HepG2 (cell line): ENCODE results near the gene STC2. TPM values are rescaled to one million over a fixed set of nuclear protein-coding genes. Genes with fewer than 3 reads are reported as not detected.
A peak's percentile ranks its signal among the peaks of the same experiment; 100 is the strongest.

Source experiments
- HOXA5 ChIP-seq: sonication (generic); formaldehyde crosslinking; IDR thresholded peaks from 2 replicates; pipeline ENCODE4 v1.4.0; 2020; ENCODE audit warnings: missing genetic modification reagents
- JDP2 ChIP-seq: sonication (generic); formaldehyde crosslinking; IDR thresholded peaks from 2 replicates; pipeline ENCODE4 v1.8.1; 2022; ENCODE audit warnings: missing genetic modification reagents, borderline replicate concordance
- KDM1A ChIP-seq: IDR thresholded peaks from 2 replicates; pipeline ENCODE4 v1.6.1; 2016; ENCODE audit warnings: missing compliant biosample characterization
- KDM5A ChIP-seq: fragments of 200-600 bp; sonication (generic); IDR thresholded peaks from 2 replicates; pipeline ENCODE4 v1.7.0; 2018; ENCODE audit warnings: antibody characterized with exemption, mild to moderate bottlenecking, low read length, borderline replicate concordance
- MAFF ChIP-seq: IDR thresholded peaks from 2 replicates; pipeline ENCODE4 v1.6.1; 2011; ENCODE audit warnings: low read depth, low read length, improper control_type of control experiment
- MEIS1 ChIP-seq: sonication (generic); formaldehyde crosslinking; IDR thresholded peaks from 2 replicates; pipeline ENCODE4 v1.9.0; 2021; ENCODE audit warnings: mild to moderate bottlenecking, missing genetic modification reagents, moderate library complexity, borderline replicate concordance
- MZF1 ChIP-seq: sonication (generic); formaldehyde crosslinking; IDR thresholded peaks from 2 replicates; pipeline ENCODE4 v1.8.1; 2023; ENCODE audit warnings: mild to moderate bottlenecking, missing genetic modification reagents, borderline replicate concordance
- NCOA2 ChIP-seq: sonication (generic); formaldehyde crosslinking; IDR thresholded peaks from 2 replicates; pipeline ENCODE4 v1.8.0; 2022; ENCODE audit warnings: inconsistent platforms
- NFKBIZ ChIP-seq: IDR thresholded peaks from 2 replicates; pipeline ENCODE4 v1.6.1; 2018; ENCODE audit warnings: missing genetic modification reagents, missing compliant biosample characterization
- NRL ChIP-seq: sonication (generic); formaldehyde crosslinking; IDR thresholded peaks from 2 replicates; pipeline ENCODE4 v1.5.0; 2020; ENCODE audit warnings: missing genetic modification reagents, mild to moderate bottlenecking, moderate library complexity, borderline replicate concordance
- PHB2 ChIP-seq: fragments of 450-650 bp; IDR thresholded peaks from 2 replicates; pipeline ENCODE4 v1.6.1; 2018; ENCODE audit not compliant: partially characterized antibody
- PTBP1 ChIP-seq: fragments of 200-400 bp; formaldehyde crosslinking; IDR thresholded peaks from 2 replicates; pipeline ENCODE4 v1.6.1; 2018; ENCODE audit warnings: low read length, low read depth; ENCODE audit not compliant: poor library complexity, severe bottlenecking
- SP4 ChIP-seq: sonication (generic); formaldehyde crosslinking; IDR thresholded peaks from 2 replicates; pipeline ENCODE4 v1.8.1; 2023; ENCODE audit warnings: mild to moderate bottlenecking, missing genetic modification reagents
- SRSF9 ChIP-seq: fragments of 200-400 bp; formaldehyde crosslinking; IDR thresholded peaks from 2 replicates; pipeline ENCODE4 v1.6.1; 2018; ENCODE audit warnings: borderline replicate concordance, mild to moderate bottlenecking, low read depth, low read length; ENCODE audit not compliant: insufficient read depth, poor library complexity, severe bottlenecking
- STAG1 ChIP-seq: sonication (generic); formaldehyde crosslinking; IDR thresholded peaks from 2 replicates; pipeline ENCODE4 v1.4.0; 2020; ENCODE audit warnings: missing genetic modification reagents
- ZKSCAN8 ChIP-seq: IDR thresholded peaks from 2 replicates; pipeline ENCODE4 v1.6.1; 2016; ENCODE audit warnings: borderline replicate concordance, missing genetic modification reagents, missing compliant biosample characterization
- ZNF383 ChIP-seq: sonication (generic); formaldehyde crosslinking; IDR thresholded peaks from 2 replicates; pipeline ENCODE4 v1.4.0; 2020; ENCODE audit warnings: missing genetic modification reagents, mild to moderate bottlenecking, borderline replicate concordance
- ZNF747 ChIP-seq: sonication (generic); formaldehyde crosslinking; IDR thresholded peaks from 2 replicates; pipeline ENCODE4 v1.8.1; 2023; ENCODE audit warnings: missing genetic modification reagents, mild to moderate bottlenecking, borderline replicate concordance
- polyA plus RNA-seq, 8 experiments: library from polyadenylated mRNA; depleted of rRNA in 3 of 8; stranded (reverse) in 7 of 8; unstranded in 1 of 8; fragments of >200 nt; fragmentation: Illumina TruSeq in 4 of 8; extraction: Trizol in 4 of 8; gene quantifications; 2 replicates each; pipeline versions ENCODE4 v1.2.1 to v1.2.3, GENCODE V29; 2011 to 2016; ENCODE audit warnings: low read depth in 4 of 8, missing spikeins in 1 of 8, mixed read lengths in 1 of 8; ENCODE audit not compliant: insufficient read depth in 1 of 8
- total RNA-seq, 5 experiments: library from RNA; depleted of rRNA; stranded (reverse); fragments of >200 nt; fragmentation: Illumina TruSeq; extraction: Trizol; gene quantifications; 2 replicates each; pipeline ENCODE4 v1.2.3, GENCODE V29; 2016; ENCODE audit warnings: low read depth in 1 of 5
- TF ChIP-seq, protein P1 (sequence below): IDR thresholded peaks from 2 replicates; pipeline ENCODE4 v1.6.1; 2016; ENCODE audit warnings: low read depth, missing genetic modification reagents, missing compliant biosample characterization
- TF ChIP-seq, protein P2 (sequence below): fragments of 450-650 bp; IDR thresholded peaks from 2 replicates; pipeline ENCODE4 v1.6.1; 2017
- TF ChIP-seq, protein P3 (sequence below): sonication (generic); formaldehyde crosslinking; IDR thresholded peaks from 2 replicates; pipeline ENCODE4 v1.4.0; 2020; ENCODE audit warnings: missing genetic modification reagents

The STC2 gene
- total and polyA plus RNA-seq, 2 of the 13 experiments (the other 11 are each of a cell fraction or from before 2014, with no cell fraction given), result 27.1 to 69.2 TPM

DNA sequence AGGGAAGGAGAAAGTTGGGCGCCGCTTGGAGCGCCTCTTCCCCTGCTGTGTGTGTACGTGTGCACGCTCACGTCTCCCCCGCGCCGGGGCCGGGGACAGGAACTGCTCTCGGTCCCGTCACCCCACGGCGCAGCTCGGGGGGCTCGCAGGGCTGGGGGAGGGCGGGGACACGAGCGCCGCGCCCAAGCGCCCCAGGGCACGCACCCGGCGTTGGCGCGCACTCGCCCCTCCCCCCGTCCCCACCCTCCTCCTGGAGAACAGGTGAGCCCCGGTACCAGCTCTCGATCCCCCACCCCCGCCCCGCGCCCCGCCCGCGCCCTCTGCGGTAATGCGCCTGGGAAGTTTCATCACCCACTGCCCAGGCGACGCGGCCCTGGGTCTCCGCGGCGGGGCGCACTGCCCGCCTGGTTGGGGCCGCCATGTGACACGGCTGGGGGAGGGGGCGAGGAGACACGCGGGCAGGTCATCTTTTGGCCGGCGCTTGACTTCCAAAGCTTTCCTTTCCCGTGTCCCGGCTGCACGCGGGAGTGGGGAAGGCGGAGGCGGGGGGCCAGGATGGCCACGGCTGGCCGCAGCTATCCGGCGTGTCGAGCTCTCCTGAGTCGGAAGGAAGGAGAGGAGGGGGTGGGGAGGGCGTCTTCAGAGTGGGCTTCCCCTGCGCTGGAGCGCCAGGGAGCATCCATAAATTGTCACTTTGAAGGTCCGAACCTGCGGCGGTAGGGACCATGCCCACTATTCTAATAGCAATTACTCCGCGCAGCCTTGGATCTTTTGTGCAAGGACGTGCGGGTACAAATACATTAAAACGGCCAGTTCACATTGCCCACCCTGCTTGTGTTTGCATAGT is 1.5 kb upstream of the STC2 start (continued):
- TF ChIP-seq SRSF9 (no peak), JDP2 (CRISPR knock-in tag) (no peak), NFKBIZ (no peak), STAG1 (peak; percentile 14; the same call in 1 of the 2 replicates), PHB2 (no peak), SP4 (CRISPR knock-in tag) (no peak), ZNF747 (CRISPR knock-in tag) (peak; percentile 33; the same call in 1 of the 2 replicates), HOXA5 (no peak), KDM5A (no peak), ZNF383 (CRISPR knock-in tag) (no peak), PTBP1 (no peak), NRL (peak; percentile 73; the same call in 1 of the 2 replicates), NCOA2 (no peak; the same call in 1 of the 2 replicates), MEIS1 (CRISPR knock-in tag) (no peak), ZKSCAN8 (CRISPR knock-in tag) (0 out of 2 replicates have a peak, but pooled peaks have one; percentile 49), MZF1 (CRISPR knock-in tag) (no peak), MAFF (no peak), KDM1A (peak; percentile 22; the same call in 1 of the 2 replicates)
- TF ChIP-seq, protein P1, sequence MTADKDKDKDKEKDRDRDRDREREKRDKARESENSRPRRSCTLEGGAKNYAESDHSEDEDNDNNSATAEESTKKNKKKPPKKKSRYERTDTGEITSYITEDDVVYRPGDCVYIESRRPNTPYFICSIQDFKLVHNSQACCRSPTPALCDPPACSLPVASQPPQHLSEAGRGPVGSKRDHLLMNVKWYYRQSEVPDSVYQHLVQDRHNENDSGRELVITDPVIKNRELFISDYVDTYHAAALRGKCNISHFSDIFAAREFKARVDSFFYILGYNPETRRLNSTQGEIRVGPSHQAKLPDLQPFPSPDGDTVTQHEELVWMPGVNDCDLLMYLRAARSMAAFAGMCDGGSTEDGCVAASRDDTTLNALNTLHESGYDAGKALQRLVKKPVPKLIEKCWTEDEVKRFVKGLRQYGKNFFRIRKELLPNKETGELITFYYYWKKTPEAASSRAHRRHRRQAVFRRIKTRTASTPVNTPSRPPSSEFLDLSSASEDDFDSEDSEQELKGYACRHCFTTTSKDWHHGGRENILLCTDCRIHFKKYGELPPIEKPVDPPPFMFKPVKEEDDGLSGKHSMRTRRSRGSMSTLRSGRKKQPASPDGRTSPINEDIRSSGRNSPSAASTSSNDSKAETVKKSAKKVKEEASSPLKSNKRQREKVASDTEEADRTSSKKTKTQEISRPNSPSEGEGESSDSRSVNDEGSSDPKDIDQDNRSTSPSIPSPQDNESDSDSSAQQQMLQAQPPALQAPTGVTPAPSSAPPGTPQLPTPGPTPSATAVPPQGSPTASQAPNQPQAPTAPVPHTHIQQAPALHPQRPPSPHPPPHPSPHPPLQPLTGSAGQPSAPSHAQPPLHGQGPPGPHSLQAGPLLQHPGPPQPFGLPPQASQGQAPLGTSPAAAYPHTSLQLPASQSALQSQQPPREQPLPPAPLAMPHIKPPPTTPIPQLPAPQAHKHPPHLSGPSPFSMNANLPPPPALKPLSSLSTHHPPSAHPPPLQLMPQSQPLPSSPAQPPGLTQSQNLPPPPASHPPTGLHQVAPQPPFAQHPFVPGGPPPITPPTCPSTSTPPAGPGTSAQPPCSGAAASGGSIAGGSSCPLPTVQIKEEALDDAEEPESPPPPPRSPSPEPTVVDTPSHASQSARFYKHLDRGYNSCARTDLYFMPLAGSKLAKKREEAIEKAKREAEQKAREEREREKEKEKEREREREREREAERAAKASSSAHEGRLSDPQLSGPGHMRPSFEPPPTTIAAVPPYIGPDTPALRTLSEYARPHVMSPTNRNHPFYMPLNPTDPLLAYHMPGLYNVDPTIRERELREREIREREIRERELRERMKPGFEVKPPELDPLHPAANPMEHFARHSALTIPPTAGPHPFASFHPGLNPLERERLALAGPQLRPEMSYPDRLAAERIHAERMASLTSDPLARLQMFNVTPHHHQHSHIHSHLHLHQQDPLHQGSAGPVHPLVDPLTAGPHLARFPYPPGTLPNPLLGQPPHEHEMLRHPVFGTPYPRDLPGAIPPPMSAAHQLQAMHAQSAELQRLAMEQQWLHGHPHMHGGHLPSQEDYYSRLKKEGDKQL (CRISPR knock-in tag), result 0 out of 2 replicates have a peak, but pooled peaks have one; percentile 13
- TF ChIP-seq, protein P2, sequence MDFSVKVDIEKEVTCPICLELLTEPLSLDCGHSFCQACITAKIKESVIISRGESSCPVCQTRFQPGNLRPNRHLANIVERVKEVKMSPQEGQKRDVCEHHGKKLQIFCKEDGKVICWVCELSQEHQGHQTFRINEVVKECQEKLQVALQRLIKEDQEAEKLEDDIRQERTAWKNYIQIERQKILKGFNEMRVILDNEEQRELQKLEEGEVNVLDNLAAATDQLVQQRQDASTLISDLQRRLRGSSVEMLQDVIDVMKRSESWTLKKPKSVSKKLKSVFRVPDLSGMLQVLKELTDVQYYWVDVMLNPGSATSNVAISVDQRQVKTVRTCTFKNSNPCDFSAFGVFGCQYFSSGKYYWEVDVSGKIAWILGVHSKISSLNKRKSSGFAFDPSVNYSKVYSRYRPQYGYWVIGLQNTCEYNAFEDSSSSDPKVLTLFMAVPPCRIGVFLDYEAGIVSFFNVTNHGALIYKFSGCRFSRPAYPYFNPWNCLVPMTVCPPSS, result no peak
- TF ChIP-seq, protein P3, sequence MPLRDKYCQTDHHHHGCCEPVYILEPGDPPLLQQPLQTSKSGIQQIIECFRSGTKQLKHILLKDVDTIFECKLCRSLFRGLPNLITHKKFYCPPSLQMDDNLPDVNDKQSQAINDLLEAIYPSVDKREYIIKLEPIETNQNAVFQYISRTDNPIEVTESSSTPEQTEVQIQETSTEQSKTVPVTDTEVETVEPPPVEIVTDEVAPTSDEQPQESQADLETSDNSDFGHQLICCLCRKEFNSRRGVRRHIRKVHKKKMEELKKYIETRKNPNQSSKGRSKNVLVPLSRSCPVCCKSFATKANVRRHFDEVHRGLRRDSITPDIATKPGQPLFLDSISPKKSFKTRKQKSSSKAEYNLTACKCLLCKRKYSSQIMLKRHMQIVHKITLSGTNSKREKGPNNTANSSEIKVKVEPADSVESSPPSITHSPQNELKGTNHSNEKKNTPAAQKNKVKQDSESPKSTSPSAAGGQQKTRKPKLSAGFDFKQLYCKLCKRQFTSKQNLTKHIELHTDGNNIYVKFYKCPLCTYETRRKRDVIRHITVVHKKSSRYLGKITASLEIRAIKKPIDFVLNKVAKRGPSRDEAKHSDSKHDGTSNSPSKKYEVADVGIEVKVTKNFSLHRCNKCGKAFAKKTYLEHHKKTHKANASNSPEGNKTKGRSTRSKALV, result no peak
